Neural progenitor cell (in vitro differentiated cells): ENCODE results near the gene FMR1. TPM values are rescaled to one million over a fixed set of nuclear protein-coding genes. Genes with fewer than 3 reads are reported as not detected.

Experiments used
- DNase-seq: peaks from one replicate; pipeline ENCODE4 v3.0.0-alpha.2; 2016; ENCODE audit warnings: low spot score
- H2AFZ ChIP-seq: fragments of 200-600 bp; sonication (generic); replicated peaks from 2 replicates; pipeline ENCODE4 v1.6.1; 2016; ENCODE audit warnings: antibody characterized with exemption
- H3F3A ChIP-seq: fragments of 200-600 bp; sonication (generic); 2 replicates; pipeline ENCODE4 v1.6.1; 2016; ENCODE audit warnings: antibody characterized with exemption, low read depth
- H3K27ac ChIP-seq: fragments of 200-600 bp; sonication (generic); 2 replicates; pipeline ENCODE4 v1.5.1; 2016; ENCODE audit warnings: mild to moderate bottlenecking
- H3K27me3 ChIP-seq: fragments of 200-600 bp; sonication (generic); 2 replicates; pipeline ENCODE4 v1.6.1; 2016; ENCODE audit warnings: mild to moderate bottlenecking, moderate library complexity
- H3K36me3 ChIP-seq: fragments of 200-600 bp; sonication (generic); 2 replicates; pipeline ENCODE4 v1.5.1; 2016
- H3K4me1 ChIP-seq: fragments of 200-600 bp; sonication (generic); 2 replicates; pipeline ENCODE4 v1.6.1; 2016; ENCODE audit warnings: mixed run types
- H3K4me2 ChIP-seq: fragments of 200-600 bp; sonication (generic); 2 replicates; pipeline ENCODE4 v1.6.1; 2016
- H3K4me3 ChIP-seq: fragments of 200-600 bp; sonication (generic); 2 replicates; pipeline ENCODE4 v1.5.1; 2016
- H3K79me2 ChIP-seq: fragments of 200-600 bp; sonication (generic); 2 replicates; pipeline ENCODE4 v1.6.1; 2016; ENCODE audit warnings: low read depth
- H3K9ac ChIP-seq: fragments of 200-600 bp; sonication (generic); 2 replicates; pipeline ENCODE4 v1.6.1; 2016
- H3K9me3 ChIP-seq: fragments of 200-600 bp; sonication (generic); 2 replicates; pipeline ENCODE4 v1.5.1; 2016; ENCODE audit warnings: low read depth
- H4K20me1 ChIP-seq: fragments of 200-600 bp; sonication (generic); 2 replicates; pipeline ENCODE4 v1.6.1; 2016; ENCODE audit warnings: low read depth
- H3K27ac Mint-ChIP-seq: 3 replicates; pipeline ENCODE4 v1.8.0; 2021; ENCODE audit warnings: mixed read lengths
- H3K27me3 Mint-ChIP-seq: 2 replicates; pipeline ENCODE4 v1.8.0; 2022; ENCODE audit warnings: low read depth, mild to moderate bottlenecking, inconsistent platforms, moderate library complexity, mixed read lengths; ENCODE audit not compliant: insufficient read depth
- H3K36me3 Mint-ChIP-seq: 3 replicates; pipeline ENCODE4 v1.8.0; 2021; ENCODE audit warnings: mixed read lengths
- H3K4me1 Mint-ChIP-seq: 3 replicates; pipeline ENCODE4 v1.8.0; 2021; ENCODE audit warnings: mixed read lengths
- H3K4me3 Mint-ChIP-seq: 3 replicates; pipeline ENCODE4 v1.8.0; 2021; ENCODE audit warnings: mild to moderate bottlenecking, moderate library complexity, mixed read lengths
- H3K9me3 Mint-ChIP-seq: 3 replicates; pipeline ENCODE4 v1.8.0; 2020; ENCODE audit warnings: mixed read lengths
- CTCF ChIP-seq: fragments of 200-600 bp; sonication (generic); IDR thresholded peaks from 2 replicates; pipeline ENCODE4 v1.5.1; 2017; ENCODE audit warnings: antibody characterized with exemption, mild to moderate bottlenecking
- EZH2 ChIP-seq: fragments of 200-600 bp; sonication (generic); IDR thresholded peaks from 2 replicates; pipeline ENCODE4 v1.6.1; 2017; ENCODE audit warnings: antibody characterized with exemption, mild to moderate bottlenecking, moderate library complexity
- EZH2phosphoT487 ChIP-seq: fragments of 200-600 bp; sonication (generic); IDR thresholded peaks from 2 replicates; pipeline ENCODE4 v1.6.1; 2017; ENCODE audit warnings: antibody characterized with exemption
- total RNA-seq: library from RNA; depleted of rRNA; stranded (reverse); fragments of >200 nt; gene quantifications from 2 replicates; pipeline ENCODE4 v1.2.3, GENCODE V29; 2015; ENCODE audit warnings: low replicate concordance

FMR1 gene
- total RNA-seq, 1 donor from 2014 or later = 61.1 TPM

GRCh38 chrX:147948531-147948930 is 36.8 kb downstream of the FMR1 start:
- TF ChIP-seq EZH2 (no peak), EZH2phosphoT487 (no peak), CTCF (no peak)
- no peak overlapping the region for H3K27ac Mint-ChIP-seq
- peaks cover 8% of the 10 kb centered on the region for H3K36me3 Mint-ChIP-seq

GRCh38 chrX:147950352-147950751 is 38.6 kb downstream of the FMR1 start:
- Histone ChIP-seq H3K36me3 (no peaks in the 10 kb centered on the region), H3K27ac (no peak overlapping the region), H3F3A (no peaks in the 10 kb centered on the region), H3K27me3 (no peaks in the 10 kb centered on the region), H4K20me1 (no peaks in the 10 kb centered on the region), H3K4me1 (no peaks in the 10 kb centered on the region), H3K4me2 (no peak overlapping the region), H3K4me3 (no peak overlapping the region), H3K9me3 (no peaks in the 10 kb centered on the region), H2AFZ (no peak overlapping the region), H3K79me2 (no peaks in the 10 kb centered on the region), H3K9ac (no peak overlapping the region)
- H3K27ac Mint-ChIP-seq = no peak overlapping the region
- DNase-seq = no peak
- H3K27me3 Mint-ChIP-seq = no peaks in the 10 kb centered on the region
- TF ChIP-seq CTCF (no peak), EZH2 (no peak), EZH2phosphoT487 (no peak)
- no peaks in the 10 kb centered on the region for H3K4me1 Mint-ChIP-seq
- H3K4me3 Mint-ChIP-seq = no peak overlapping the region
- peaks cover 4% of the 10 kb centered on the region for H3K36me3 Mint-ChIP-seq
- H3K9me3 Mint-ChIP-seq = no peaks in the 10 kb centered on the region

More at GRCh38 chrX:147948531-147948930, 36.8 kb downstream of the FMR1 start:
- no peaks in the 10 kb centered on the region for H3K27me3 Mint-ChIP-seq
- Histone ChIP-seq H3K27me3 (no peaks in the 10 kb centered on the region), H4K20me1 (no peaks in the 10 kb centered on the region), H3K4me2 (no peak overlapping the region), H3K36me3 (no peaks in the 10 kb centered on the region), H3K4me1 (no peaks in the 10 kb centered on the region), H3F3A (no peaks in the 10 kb centered on the region), H3K79me2 (no peaks in the 10 kb centered on the region), H3K27ac (no peak overlapping the region), H2AFZ (no peak overlapping the region), H3K4me3 (no peak overlapping the region), H3K9me3 (no peaks in the 10 kb centered on the region), H3K9ac (no peak overlapping the region)
- no peaks in the 10 kb centered on the region for H3K4me1 Mint-ChIP-seq
- no peak overlapping the region for H3K4me3 Mint-ChIP-seq
- DNase-seq = no peak
- H3K9me3 Mint-ChIP-seq = no peaks in the 10 kb centered on the region

GRCh38 chrX:147953976-147954375 is 42.3 kb downstream of the FMR1 start:
- Histone ChIP-seq H3K36me3 (no peaks in the 10 kb centered on the region), H3K27me3 (no peaks in the 10 kb centered on the region), H3K9ac (no peak overlapping the region), H4K20me1 (no peaks in the 10 kb centered on the region), H3K27ac (no peak overlapping the region), H2AFZ (no peak overlapping the region), H3K9me3 (no peaks in the 10 kb centered on the region), H3K4me1 (no peaks in the 10 kb centered on the region), H3K79me2 (no peaks in the 10 kb centered on the region), H3K4me3 (no peak overlapping the region), H3F3A (no peaks in the 10 kb centered on the region), H3K4me2 (no peak overlapping the region)
- H3K27me3 Mint-ChIP-seq = no peaks in the 10 kb centered on the region
- no peak overlapping the region for H3K27ac Mint-ChIP-seq
- peaks cover 4% of the 10 kb centered on the region for H3K4me1 Mint-ChIP-seq
- peaks cover 2% of the 10 kb centered on the region for H3K9me3 Mint-ChIP-seq
- no peaks in the 10 kb centered on the region for H3K36me3 Mint-ChIP-seq
- H3K4me3 Mint-ChIP-seq = no peak overlapping the region
- no peak for DNase-seq
- TF ChIP-seq CTCF (no peak), EZH2 (no peak), EZH2phosphoT487 (no peak)
